Measurements from ENCODE around the gene SOS2. TPM values are rescaled to one million over a fixed set of nuclear protein-coding genes. Genes with fewer than 3 reads are reported as not detected.

Gene SOS2
- polyA plus RNA-seq, 1 donor (not counting 4 experiments of a cell fraction or from before 2014, with no cell fraction given): 13.0 TPM

DNA sequence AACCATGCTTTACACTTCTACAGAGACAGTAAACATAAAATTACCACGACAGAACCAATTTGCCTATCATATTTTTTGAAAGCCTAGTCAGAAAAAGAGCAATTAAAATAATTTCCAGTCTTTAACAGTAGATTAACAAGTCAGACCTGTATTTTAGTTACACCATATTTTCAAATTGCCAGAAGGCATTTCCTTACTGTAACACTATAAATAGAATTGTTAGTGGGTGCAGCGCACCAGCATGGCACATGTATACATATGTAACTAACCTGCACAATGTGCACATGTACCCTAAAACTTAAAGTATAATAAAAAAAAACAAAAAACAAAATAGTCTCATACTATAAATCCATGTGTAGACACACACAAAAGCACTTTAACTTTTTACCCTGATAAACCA is 16.0 kb downstream of the SOS2 start:
- Histone ChIP-seq H3K9me3 (ENCODE audit: control insufficient read depth, low read depth, low read length) (no peaks in the 10 kb centered on the region), H3K4me2 (ENCODE audit: control insufficient read depth, extremely low read depth, insufficient read depth, low read depth, low read length) (no peak overlapping the region), H3K27ac (ENCODE audit: control insufficient read depth, insufficient read depth, low read length) (no peak overlapping the region), H3K27me3 (ENCODE audit: control insufficient read depth, extremely low read depth, insufficient read depth, low read length) (no peaks in the 10 kb centered on the region), H3K4me1 (ENCODE audit: control insufficient read depth, extremely low read depth, insufficient read depth, low read length) (peaks cover 3% of the 10 kb centered on the region), H3K9me1 (ENCODE audit: control insufficient read depth, extremely low read depth, insufficient read depth, low read length) (no peaks in the 10 kb centered on the region), H2AFZ (ENCODE audit: control insufficient read depth, low read length) (no peak overlapping the region), H3K9ac (ENCODE audit: control insufficient read depth, extremely low read depth, insufficient read depth, low read length) (no peak overlapping the region), H3K4me3 (ENCODE audit: control insufficient read depth in 2 of 3, extremely low read depth in 1 of 3, insufficient read depth in 2 of 3, low read depth in 1 of 3, low read length in 3 of 3) (no peak overlapping the region), H3K79me2 (ENCODE audit: control insufficient read depth, insufficient read depth, low read length) (peaks cover 45% of the 10 kb centered on the region), H3K36me3 (ENCODE audit: control insufficient read depth in 2 of 2, extremely low read depth in 1 of 2, insufficient read depth in 2 of 2, low read length in 2 of 2) (no peaks in the 10 kb centered on the region), H4K20me1 (ENCODE audit: control insufficient read depth, extremely low read depth, insufficient read depth, low read length) (no peaks in the 10 kb centered on the region)
- TF ChIP-seq CTCF (optimal IDR thresholded peaks at IDR 0.05 in 1 of 3, IDR thresholded peaks at IDR 0.05 in 1 of 3, conservative IDR thresholded peaks at IDR 0.05 in 1 of 3; ENCODE audit: extremely low read depth in 1 of 3, insufficient read depth in 2 of 3, low read length in 3 of 3) (no peak), EZH2 (IDR thresholded peaks at IDR 0.05; ENCODE audit: low read length) (no peak)
- DNase-seq (ENCODE audit: low read depth, low spot score) (no peak), FAIRE-seq (no peak)
- dilution Hi-C loops (cut with MboI; ENCODE audit: extremely low pct_ligation_motif_present, low sequenced_read_pairs): no loop called here

- no peaks in the 10 kb centered on the region for H3K9me3 ChIP-seq (ENCODE audit: control insufficient read depth, low read depth, low read length)
- H3K4me3 ChIP-seq (ENCODE audit: control insufficient read depth in 2 of 3, extremely low read depth in 1 of 3, insufficient read depth in 2 of 3, low read depth in 1 of 3, low read length in 3 of 3): no peak overlapping the region
- H3K4me1 ChIP-seq (ENCODE audit: control insufficient read depth, extremely low read depth, insufficient read depth, low read length): peaks cover 3% of the 10 kb centered on the region
- H3K79me2 ChIP-seq (ENCODE audit: control insufficient read depth, insufficient read depth, low read length): peaks cover 46% of the 10 kb centered on the region
- H4K20me1 ChIP-seq (ENCODE audit: control insufficient read depth, extremely low read depth, insufficient read depth, low read length): no peaks in the 10 kb centered on the region
- no peak overlapping the region for H3K9ac ChIP-seq (ENCODE audit: control insufficient read depth, extremely low read depth, insufficient read depth, low read length)
- H3K36me3 ChIP-seq (ENCODE audit: control insufficient read depth in 2 of 2, extremely low read depth in 1 of 2, insufficient read depth in 2 of 2, low read length in 2 of 2): no peaks in the 10 kb centered on the region
- dilution Hi-C loops (cut with MboI; ENCODE audit: extremely low pct_ligation_motif_present, low sequenced_read_pairs): no loop called here
- no peak overlapping the region for H3K4me2 ChIP-seq (ENCODE audit: control insufficient read depth, extremely low read depth, insufficient read depth, low read depth, low read length)
- no peak for FAIRE-seq
- H3K27me3 ChIP-seq (ENCODE audit: control insufficient read depth, extremely low read depth, insufficient read depth, low read length): no peaks in the 10 kb centered on the region
- TF ChIP-seq CTCF (optimal IDR thresholded peaks at IDR 0.05 in 1 of 3, IDR thresholded peaks at IDR 0.05 in 1 of 3, conservative IDR thresholded peaks at IDR 0.05 in 1 of 3; ENCODE audit: extremely low read depth in 1 of 3, insufficient read depth in 2 of 3, low read length in 3 of 3) (no peak), EZH2 (IDR thresholded peaks at IDR 0.05; ENCODE audit: low read length) (no peak)
- H3K27ac ChIP-seq (ENCODE audit: control insufficient read depth, insufficient read depth, low read length): no peak overlapping the region
- H2AFZ ChIP-seq (ENCODE audit: control insufficient read depth, low read length): no peak overlapping the region
- DNase-seq (ENCODE audit: low read depth, low spot score): no peak
- no peaks in the 10 kb centered on the region for H3K9me1 ChIP-seq (ENCODE audit: control insufficient read depth, extremely low read depth, insufficient read depth, low read length)
Observed at GRCh38 chr14:50213795-50214194, 17.6 kb downstream of the SOS2 start.

All from keratinocyte (primary cell).